ENCODE data around the gene IMPG1. TPM values are rescaled to one million over a fixed set of nuclear protein-coding genes. Genes with fewer than 3 reads are reported as not detected.

IMPG1 gene
- total RNA-seq, 1 experiment from 2014 or later: not detected

DNA sequence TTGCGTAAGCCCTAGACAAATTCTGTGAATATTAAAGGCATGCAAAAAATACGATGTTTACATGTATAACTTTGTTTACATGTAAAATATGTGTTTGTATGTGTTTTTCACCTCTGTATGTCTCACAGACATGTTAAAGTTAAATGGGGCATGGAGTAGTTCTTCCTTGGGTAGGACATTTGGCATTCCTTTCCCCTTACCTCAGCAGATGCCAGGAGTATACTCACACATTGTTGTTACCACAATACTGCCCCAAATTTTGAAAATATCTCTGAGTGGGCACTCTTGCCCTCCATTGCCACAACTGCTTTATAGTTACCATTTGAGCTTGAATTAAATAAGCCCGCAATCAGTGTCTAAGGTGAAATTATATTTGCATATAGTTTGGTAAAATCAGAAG is 175.9 kb downstream of the IMPG1 start:
- no peaks in the 10 kb centered on the region for H3K79me2 ChIP-seq (ENCODE audit: low read length)
- no peak overlapping the region for H2AFZ ChIP-seq (ENCODE audit: low read length)
- CTCF ChIA-PET: no interaction called here
- no peak overlapping the region for H3K4me3 ChIP-seq (ENCODE audit: low read length)
- H4K20me1 ChIP-seq (ENCODE audit: low read length): no peaks in the 10 kb centered on the region
- no peak overlapping the region for H3K27ac ChIP-seq (ENCODE audit: low read length)
- no peak overlapping the region for H3K9ac ChIP-seq (ENCODE audit: low read length)
- ATAC-seq (no peak), DNase-seq (peak; percentile 12)
- no peaks in the 10 kb centered on the region for H3F3A ChIP-seq (ENCODE audit: low read length, unreplicated experiment)
- intact Hi-C loops (cut with micrococcal nuclease): no loop called here
- POLR2A ChIA-PET (ENCODE audit: unreplicated experiment): no interaction called here
- TF ChIP-seq, protein P1, sequence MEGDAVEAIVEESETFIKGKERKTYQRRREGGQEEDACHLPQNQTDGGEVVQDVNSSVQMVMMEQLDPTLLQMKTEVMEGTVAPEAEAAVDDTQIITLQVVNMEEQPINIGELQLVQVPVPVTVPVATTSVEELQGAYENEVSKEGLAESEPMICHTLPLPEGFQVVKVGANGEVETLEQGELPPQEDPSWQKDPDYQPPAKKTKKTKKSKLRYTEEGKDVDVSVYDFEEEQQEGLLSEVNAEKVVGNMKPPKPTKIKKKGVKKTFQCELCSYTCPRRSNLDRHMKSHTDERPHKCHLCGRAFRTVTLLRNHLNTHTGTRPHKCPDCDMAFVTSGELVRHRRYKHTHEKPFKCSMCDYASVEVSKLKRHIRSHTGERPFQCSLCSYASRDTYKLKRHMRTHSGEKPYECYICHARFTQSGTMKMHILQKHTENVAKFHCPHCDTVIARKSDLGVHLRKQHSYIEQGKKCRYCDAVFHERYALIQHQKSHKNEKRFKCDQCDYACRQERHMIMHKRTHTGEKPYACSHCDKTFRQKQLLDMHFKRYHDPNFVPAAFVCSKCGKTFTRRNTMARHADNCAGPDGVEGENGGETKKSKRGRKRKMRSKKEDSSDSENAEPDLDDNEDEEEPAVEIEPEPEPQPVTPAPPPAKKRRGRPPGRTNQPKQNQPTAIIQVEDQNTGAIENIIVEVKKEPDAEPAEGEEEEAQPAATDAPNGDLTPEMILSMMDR (conservative IDR thresholded peaks at IDR 0.05; ENCODE audit: low read depth, low read length): no peak
- TF ChIP-seq EZH2 (IDR thresholded peaks at IDR 0.05; ENCODE audit: low read length, unreplicated experiment) (no peak), EZH2phosphoT487 (IDR thresholded peaks at IDR 0.05; ENCODE audit: borderline replicate concordance, low read length) (no peak)
- no TSS peak for BruUV-seq (replicated peaks)
- no peaks in the 10 kb centered on the region for H3K9me3 ChIP-seq (ENCODE audit: low read length)
- no peaks in the 10 kb centered on the region for H3K27me3 ChIP-seq (ENCODE audit: low read length)
- no peaks in the 10 kb centered on the region; the same call in 1 of the 2 replicates for H3K36me3 ChIP-seq (ENCODE audit: low read depth, low read length)
- no peak overlapping the region for H3K4me2 ChIP-seq (ENCODE audit: low read length)
- no peaks in the 10 kb centered on the region for H3K4me1 ChIP-seq (ENCODE audit: insufficient read depth, low read length)
- H3K9me2 ChIP-seq (replicated peaks; ENCODE audit: low read length): no peaks in the 10 kb centered on the region

DNA sequence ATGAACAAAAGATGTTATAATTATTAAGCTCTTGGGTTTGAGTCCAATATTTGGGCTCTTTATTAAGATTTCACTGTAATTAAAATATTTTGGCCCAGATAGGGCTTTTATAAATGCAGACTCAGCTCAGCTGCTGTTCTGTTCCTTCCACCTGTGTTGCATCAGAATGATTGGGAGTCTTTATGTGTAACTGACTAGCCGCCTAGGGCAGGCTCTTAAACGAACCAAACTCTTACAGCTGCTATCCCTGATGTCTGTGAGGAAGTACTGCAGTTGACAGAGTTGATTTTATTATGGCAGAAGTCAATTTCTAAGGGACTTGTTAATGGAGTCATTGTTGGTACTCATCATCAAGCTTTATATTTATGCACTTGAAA is 178.7 kb downstream of the IMPG1 start:
- intact Hi-C loops (cut with micrococcal nuclease): loop anchor here (1.0 to 5.0 kb wide), 3 partner anchors 36 to 1564 kb away; no protein-coding TSS in a partner anchor

More for the DNA sequence above, 178.7 kb downstream of the IMPG1 start:
- no peak overlapping the region for H3K4me2 ChIP-seq (ENCODE audit: low read length)
- ATAC-seq (no peak), DNase-seq (no peak)
- no TSS peak for BruUV-seq (replicated peaks)
- no peaks in the 10 kb centered on the region; the same call in 1 of the 2 replicates for H3K36me3 ChIP-seq (ENCODE audit: low read depth, low read length)
- no peak overlapping the region for H3K9ac ChIP-seq (ENCODE audit: low read length)
- H3K27me3 ChIP-seq (ENCODE audit: low read length): no peaks in the 10 kb centered on the region
- H3K27ac ChIP-seq (ENCODE audit: low read length): no peak overlapping the region
- no peak overlapping the region for H3K4me3 ChIP-seq (ENCODE audit: low read length)
- no peaks in the 10 kb centered on the region for H3K4me1 ChIP-seq (ENCODE audit: insufficient read depth, low read length)
- H3K9me2 ChIP-seq (replicated peaks; ENCODE audit: low read length): no peaks in the 10 kb centered on the region
- ChIA-PET POLR2A (ENCODE audit: unreplicated experiment) (no interaction called here), CTCF (interaction anchor here (1.0 kb wide), 3 partner anchors 11 to 41 kb away, joined by 3 to 4 read pairs (median 3); no protein-coding TSS in a partner anchor)
- H2AFZ ChIP-seq (ENCODE audit: low read length): no peak overlapping the region
- H3K9me3 ChIP-seq (ENCODE audit: low read length): no peaks in the 10 kb centered on the region
- H3K79me2 ChIP-seq (ENCODE audit: low read length): no peaks in the 10 kb centered on the region
- H3F3A ChIP-seq (ENCODE audit: low read length, unreplicated experiment): no peaks in the 10 kb centered on the region
- no peaks in the 10 kb centered on the region for H4K20me1 ChIP-seq (ENCODE audit: low read length)
- TF ChIP-seq EZH2 (IDR thresholded peaks at IDR 0.05; ENCODE audit: low read length, unreplicated experiment): no peak
- TF ChIP-seq, protein P1 (conservative IDR thresholded peaks at IDR 0.05; ENCODE audit: low read depth, low read length): no peak
- TF ChIP-seq EZH2phosphoT487 (IDR thresholded peaks at IDR 0.05; ENCODE audit: borderline replicate concordance, low read length): no peak

All from PC-3 (cell line).